SJCRH30 (cell line): ENCODE data around the gene PHKA2. TPM values are rescaled to one million over a fixed set of nuclear protein-coding genes. Genes with fewer than 3 reads are reported as not detected.
"Not testable (repeated sequence)": the region's sequence is repeated elsewhere in the genome, so short reads cannot be mapped to it uniquely, and the experiment has no call there.

Experiments
- DNase-seq, 2 experiments: peaks; one replicate each; pipeline ENCODE4 v3.0.0-alpha.2; 2015 to 2020
- H3K27ac ChIP-seq: fragments of 250-450 bp; sonication (Bioruptor Pico); 2 replicates; pipeline ENCODE4 v1.5.1; 2020; ENCODE audit warnings: mild to moderate bottlenecking, moderate library complexity
- H3K27me3 ChIP-seq: fragments of 250-450 bp; sonication (Bioruptor Pico); 2 replicates; pipeline ENCODE4 v1.5.1; 2020; ENCODE audit warnings: mild to moderate bottlenecking, moderate library complexity
- H3K36me3 ChIP-seq: fragments of 250-450 bp; sonication (Bioruptor Pico); 2 replicates; pipeline ENCODE4 v1.5.1; 2020; ENCODE audit warnings: mild to moderate bottlenecking, moderate library complexity
- H3K4me1 ChIP-seq: fragments of 250-450 bp; sonication (Bioruptor Pico); 2 replicates; pipeline ENCODE4 v1.5.1; 2020; ENCODE audit warnings: mild to moderate bottlenecking, moderate library complexity
- H3K4me3 ChIP-seq: fragments of 250-450 bp; sonication (Bioruptor Pico); 2 replicates; pipeline ENCODE4 v1.5.1; 2020; ENCODE audit warnings: mild to moderate bottlenecking, moderate library complexity
- H3K9me3 ChIP-seq: fragments of 250-450 bp; sonication (Bioruptor Pico); replicated peaks from 2 replicates; pipeline ENCODE4 v1.5.1; 2020; ENCODE audit warnings: mild to moderate bottlenecking, moderate library complexity
- total RNA-seq: library from RNA; depleted of rRNA; stranded (reverse); fragments of >200 nt; shearing (Covaris generic); gene quantifications from 2 replicates; pipeline ENCODE4 v1.2.3, GENCODE V29; 2014; rRNA removed

PHKA2 gene, protein sequence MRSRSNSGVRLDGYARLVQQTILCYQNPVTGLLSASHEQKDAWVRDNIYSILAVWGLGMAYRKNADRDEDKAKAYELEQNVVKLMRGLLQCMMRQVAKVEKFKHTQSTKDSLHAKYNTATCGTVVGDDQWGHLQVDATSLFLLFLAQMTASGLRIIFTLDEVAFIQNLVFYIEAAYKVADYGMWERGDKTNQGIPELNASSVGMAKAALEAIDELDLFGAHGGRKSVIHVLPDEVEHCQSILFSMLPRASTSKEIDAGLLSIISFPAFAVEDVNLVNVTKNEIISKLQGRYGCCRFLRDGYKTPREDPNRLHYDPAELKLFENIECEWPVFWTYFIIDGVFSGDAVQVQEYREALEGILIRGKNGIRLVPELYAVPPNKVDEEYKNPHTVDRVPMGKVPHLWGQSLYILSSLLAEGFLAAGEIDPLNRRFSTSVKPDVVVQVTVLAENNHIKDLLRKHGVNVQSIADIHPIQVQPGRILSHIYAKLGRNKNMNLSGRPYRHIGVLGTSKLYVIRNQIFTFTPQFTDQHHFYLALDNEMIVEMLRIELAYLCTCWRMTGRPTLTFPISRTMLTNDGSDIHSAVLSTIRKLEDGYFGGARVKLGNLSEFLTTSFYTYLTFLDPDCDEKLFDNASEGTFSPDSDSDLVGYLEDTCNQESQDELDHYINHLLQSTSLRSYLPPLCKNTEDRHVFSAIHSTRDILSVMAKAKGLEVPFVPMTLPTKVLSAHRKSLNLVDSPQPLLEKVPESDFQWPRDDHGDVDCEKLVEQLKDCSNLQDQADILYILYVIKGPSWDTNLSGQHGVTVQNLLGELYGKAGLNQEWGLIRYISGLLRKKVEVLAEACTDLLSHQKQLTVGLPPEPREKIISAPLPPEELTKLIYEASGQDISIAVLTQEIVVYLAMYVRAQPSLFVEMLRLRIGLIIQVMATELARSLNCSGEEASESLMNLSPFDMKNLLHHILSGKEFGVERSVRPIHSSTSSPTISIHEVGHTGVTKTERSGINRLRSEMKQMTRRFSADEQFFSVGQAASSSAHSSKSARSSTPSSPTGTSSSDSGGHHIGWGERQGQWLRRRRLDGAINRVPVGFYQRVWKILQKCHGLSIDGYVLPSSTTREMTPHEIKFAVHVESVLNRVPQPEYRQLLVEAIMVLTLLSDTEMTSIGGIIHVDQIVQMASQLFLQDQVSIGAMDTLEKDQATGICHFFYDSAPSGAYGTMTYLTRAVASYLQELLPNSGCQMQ
- total RNA-seq = 22.4 and 30.3 TPM in 2 replicates

DNA sequence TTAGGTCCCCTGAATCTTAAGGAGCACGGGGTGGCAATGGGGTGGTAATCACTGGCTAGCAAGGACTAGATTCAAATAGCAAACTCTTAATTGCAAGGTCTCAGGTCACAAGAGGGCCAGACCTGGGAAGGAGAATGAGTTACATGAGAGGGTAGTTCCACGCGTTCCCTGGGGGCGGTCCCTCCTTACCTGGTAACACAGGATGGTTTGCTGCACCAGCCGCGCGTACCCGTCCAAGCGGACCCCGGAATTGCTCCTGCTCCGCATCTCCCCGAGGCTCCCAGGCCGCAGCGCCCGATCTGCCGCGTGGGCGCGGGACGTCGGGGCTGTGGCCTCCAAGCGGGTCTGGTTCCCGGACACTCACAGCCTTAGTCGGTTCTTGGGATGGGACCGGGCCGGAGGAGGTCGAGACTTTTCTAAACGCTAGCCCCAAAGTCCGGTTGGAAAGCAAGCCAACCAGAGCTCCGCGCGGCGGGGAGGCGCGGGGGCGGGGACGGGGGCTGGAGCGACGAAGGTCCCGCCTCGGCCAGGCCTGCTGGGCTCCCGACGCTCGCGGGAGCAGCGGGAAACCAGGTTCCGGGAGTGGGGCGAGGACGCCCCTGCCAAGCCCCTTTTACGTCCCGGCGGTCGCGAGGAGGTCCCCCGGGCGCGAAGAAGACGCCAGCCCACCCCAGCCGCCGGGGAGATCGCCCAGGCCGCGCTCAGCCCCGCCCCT is at the start of gene PHKA2:
Gene PHKA2, minus strand, starts transcription at position 449 of the 715 bp plus-strand sequence. Its CDS starts 182 bp downstream, at position 267.
- DNase-seq = peak in 1 of 2 experiments; percentile 37

DNA sequence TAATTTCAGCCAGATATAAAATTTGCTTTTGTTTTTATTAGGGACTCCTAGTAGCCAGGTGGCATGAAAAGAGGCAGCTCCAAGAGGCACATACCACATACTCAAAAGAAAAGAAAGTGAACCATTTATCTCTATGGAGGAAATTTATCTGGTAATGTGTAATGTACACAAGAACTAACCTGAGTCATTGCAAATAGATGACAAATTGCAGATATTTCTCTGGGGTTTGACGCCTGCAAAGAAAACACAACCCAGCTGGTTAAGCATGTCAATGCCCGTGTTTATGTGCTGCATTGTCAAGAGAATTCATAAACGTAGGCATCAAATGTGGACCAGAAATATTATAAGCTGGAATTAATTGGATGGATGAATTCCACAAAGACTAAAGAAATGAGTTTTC is 46.9 kb upstream of the PHKA2 start:
- no peak overlapping the region for H3K4me3 ChIP-seq
- H3K36me3 ChIP-seq = no peaks in the 10 kb centered on the region
- H3K9me3 ChIP-seq = no peaks in the 10 kb centered on the region
- no peak overlapping the region for H3K27ac ChIP-seq
- no peaks in the 10 kb centered on the region for H3K27me3 ChIP-seq
- DNase-seq = no peak
- H3K4me1 ChIP-seq = no peaks in the 10 kb centered on the region

More for the DNA sequence above, at the start of gene PHKA2:
- Histone ChIP-seq H3K27me3 (no peaks in the 10 kb centered on the region), H3K27ac (peak within 1 kb of the TSS; percentile 96), H3K4me1 (0 out of 2 replicates have a peak, but pooled peaks cover 2% of the 10 kb centered on the region), H3K4me3 (peak within 1 kb of the TSS; percentile 90), H3K36me3 (no peaks in the 10 kb centered on the region), H3K9me3 (no peaks in the 10 kb centered on the region)

DNA sequence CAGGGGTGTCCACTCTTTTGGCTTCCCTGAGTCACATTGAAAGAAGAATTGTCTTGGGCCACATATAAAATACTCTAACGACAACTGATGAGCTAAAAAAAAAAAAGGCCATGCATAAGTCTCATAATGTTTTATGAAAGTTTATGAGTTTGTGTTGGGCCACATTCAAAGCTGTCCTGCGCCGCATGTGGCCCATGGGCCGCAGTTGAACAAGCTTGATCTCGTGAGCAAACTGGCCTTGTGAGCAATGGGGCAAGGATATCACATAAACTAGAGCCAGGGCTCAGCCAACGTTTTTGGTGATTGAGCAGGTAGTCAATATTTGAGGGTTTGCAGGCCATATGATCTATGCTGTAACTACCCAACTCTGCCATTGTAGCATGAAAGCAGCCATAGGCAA is 44.6 kb upstream of the PHKA2 start:
- DNase-seq = no peak
- no peaks in the 10 kb centered on the region for H3K9me3 ChIP-seq
- H3K27ac ChIP-seq = no peak overlapping the region
- H3K27me3 ChIP-seq = no peaks in the 10 kb centered on the region
- no peaks in the 10 kb centered on the region for H3K4me1 ChIP-seq
- H3K4me3 ChIP-seq = no peak overlapping the region
- no peaks in the 10 kb centered on the region for H3K36me3 ChIP-seq

DNA sequence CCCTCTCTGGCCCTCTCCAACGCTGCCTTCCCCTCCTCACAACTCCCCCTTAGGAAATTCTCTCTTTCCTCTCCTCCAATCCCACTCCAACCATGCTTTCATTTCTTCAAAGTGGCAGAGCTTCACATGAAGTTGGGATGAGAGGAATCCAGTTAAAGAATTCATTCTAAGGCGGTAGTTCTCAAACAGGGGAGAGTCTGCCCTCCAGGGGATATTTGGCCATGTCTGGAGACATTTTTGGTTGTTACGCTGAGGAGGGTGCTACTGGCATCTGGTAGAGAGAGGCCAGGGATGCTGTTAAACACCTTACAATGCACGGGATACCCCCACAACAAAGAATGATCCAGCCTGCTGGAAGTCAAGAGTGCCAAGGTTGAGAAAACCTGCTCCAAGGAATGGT is 40.5 kb upstream of the PHKA2 start:
- no peak overlapping the region for H3K27ac ChIP-seq
- no peak for DNase-seq
- no peak overlapping the region for H3K4me3 ChIP-seq
- no peaks in the 10 kb centered on the region for H3K27me3 ChIP-seq
- no peaks in the 10 kb centered on the region for H3K4me1 ChIP-seq
- H3K9me3 ChIP-seq = no peaks in the 10 kb centered on the region
- no peaks in the 10 kb centered on the region for H3K36me3 ChIP-seq

DNA sequence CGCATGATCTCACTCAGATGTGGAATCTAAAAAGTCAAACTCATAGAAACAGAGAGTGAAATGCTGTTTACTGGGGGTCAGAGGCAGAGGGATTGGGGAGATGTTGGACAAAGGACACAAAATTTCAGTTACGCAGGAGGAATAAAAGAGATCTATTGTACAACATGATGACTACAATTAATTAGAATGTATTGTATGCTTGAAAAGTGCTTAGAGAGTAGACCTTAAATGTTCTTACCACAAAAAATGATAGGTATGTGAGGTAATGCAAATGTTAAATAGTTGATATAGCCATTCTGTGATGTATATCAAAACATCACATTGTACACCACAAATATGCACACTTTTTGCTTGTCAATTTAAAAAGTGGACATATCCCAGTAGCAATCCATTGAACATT is 36.1 kb upstream of the PHKA2 start:
- no peaks in the 10 kb centered on the region for H3K9me3 ChIP-seq
- no peak overlapping the region for H3K27ac ChIP-seq
- H3K27me3 ChIP-seq = no peaks in the 10 kb centered on the region
- DNase-seq = no peak
- H3K36me3 ChIP-seq = no peaks in the 10 kb centered on the region
- no peaks in the 10 kb centered on the region for H3K4me1 ChIP-seq
- no peak overlapping the region for H3K4me3 ChIP-seq

DNA sequence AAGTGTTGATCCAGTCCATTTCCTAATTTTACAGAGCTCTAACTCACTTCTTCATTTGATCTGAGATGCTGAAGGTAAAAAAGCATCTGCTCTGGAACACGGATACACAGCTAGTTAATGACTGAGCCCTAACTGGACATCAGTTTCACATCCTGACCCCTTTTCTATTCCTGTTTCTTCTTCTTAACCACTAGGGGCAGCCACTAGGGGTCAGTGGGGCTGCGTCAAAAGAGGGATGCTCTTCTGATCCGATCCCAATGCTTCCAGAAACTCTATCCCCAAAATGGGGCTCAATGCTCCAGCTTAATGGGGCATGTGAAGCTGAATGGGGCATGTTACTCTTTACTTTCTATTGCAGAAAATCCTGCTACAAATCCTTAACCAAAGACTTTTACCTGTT is 33.4 kb upstream of the PHKA2 start:
- no peaks in the 10 kb centered on the region for H3K4me1 ChIP-seq
- no peak overlapping the region for H3K4me3 ChIP-seq
- no peaks in the 10 kb centered on the region for H3K36me3 ChIP-seq
- peak; percentile 50 to 71 for DNase-seq
- H3K27me3 ChIP-seq = no peaks in the 10 kb centered on the region
- H3K27ac ChIP-seq = no peak overlapping the region
- H3K9me3 ChIP-seq = no peaks in the 10 kb centered on the region

DNA sequence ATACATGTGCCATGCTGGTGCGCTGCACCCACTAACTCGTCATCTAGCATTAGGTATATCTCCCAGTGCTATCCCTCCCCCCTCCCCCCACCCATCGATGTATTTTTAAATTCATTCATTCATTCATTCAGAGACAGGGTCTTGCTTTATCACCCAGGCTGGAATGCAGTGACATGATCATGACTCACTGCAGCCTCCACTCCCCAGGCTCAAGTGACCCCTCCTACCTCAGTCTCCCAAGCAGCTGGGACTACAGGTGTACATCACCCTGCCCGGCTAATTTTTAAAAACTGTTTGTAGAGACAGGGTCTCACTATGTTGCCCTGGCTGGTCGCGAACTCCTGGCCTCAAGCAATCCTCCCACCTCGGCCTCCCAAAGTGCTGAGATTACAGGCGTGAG is 32.7 kb upstream of the PHKA2 start:
- not testable (repeated sequence) for H3K27me3 ChIP-seq, H3K36me3 ChIP-seq, H3K4me1 ChIP-seq, H3K27ac ChIP-seq, H3K4me3 ChIP-seq, H3K9me3 ChIP-seq, DNase-seq

DNA sequence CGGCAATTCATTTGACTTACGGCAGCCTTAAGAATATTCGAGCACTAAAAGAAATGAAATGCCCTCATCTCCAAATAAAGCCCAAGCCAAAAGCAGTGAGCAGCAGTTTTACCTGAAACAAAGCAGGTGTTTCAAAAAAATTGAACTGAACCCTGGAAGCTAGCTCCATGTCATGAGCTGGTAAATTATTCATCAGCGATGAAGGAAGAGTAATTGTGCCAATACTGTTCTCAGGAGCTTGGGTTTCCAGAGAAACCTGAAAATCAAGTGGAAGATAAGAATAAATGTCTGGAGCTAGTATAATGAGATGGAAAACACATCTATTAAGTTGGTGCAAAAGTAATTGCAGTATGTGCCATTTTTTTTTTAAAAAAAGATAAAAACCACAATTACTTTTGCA is 24.0 kb upstream of the PHKA2 start:
- peaks cover 14% of the 10 kb centered on the region for H3K4me1 ChIP-seq
- no peaks in the 10 kb centered on the region for H3K9me3 ChIP-seq
- no peaks in the 10 kb centered on the region for H3K27me3 ChIP-seq
- H3K36me3 ChIP-seq = no peaks in the 10 kb centered on the region
- H3K4me3 ChIP-seq = no peak overlapping the region
- no peak overlapping the region for H3K27ac ChIP-seq
- no peak for DNase-seq

DNA sequence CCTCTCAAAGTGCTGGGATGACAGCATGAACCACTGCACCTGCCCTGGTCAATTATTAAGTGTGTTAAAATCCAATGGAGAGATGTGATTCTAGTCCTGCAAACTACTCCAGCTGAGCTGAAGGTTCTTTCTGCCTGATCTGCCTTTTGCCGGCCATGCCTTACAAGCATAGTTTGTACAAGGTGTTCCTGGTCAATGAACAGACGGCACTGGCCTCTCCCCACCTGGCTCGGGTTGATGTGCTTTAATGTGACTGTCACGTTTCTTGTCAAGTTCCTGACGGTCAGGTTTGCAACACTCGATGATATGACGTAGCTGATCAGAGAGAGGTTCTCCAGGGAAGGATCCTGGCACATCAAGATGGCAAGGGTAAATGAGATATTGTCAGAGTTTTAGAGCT is 23.1 kb upstream of the PHKA2 start:
- no peaks in the 10 kb centered on the region for H3K27me3 ChIP-seq
- H3K9me3 ChIP-seq = no peaks in the 10 kb centered on the region
- peak; percentile 31 to 66 for DNase-seq
- H3K4me1 ChIP-seq = peaks cover 14% of the 10 kb centered on the region
- H3K36me3 ChIP-seq = no peaks in the 10 kb centered on the region
- peak overlapping the region; percentile 29; the same call in 1 of the 2 replicates for H3K27ac ChIP-seq
- no peak overlapping the region for H3K4me3 ChIP-seq

DNA sequence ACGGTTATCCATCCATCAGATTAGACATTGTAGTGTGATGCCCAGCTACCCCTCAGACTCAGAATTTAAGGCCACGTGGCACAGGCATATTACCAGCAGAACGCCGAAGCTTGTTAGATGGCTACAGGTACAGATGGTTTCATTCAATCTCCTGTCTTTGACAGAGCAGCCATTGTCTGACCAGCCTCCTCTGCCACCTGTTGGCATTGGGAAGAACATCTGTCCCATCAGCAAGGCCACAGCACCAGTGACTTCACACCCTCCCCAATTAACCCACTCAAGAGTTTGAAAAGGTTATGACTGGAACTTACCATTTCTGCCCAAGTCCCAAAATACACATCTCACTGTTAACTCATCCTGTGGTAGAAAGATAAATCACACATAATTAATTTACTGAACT is 22.0 kb upstream of the PHKA2 start:
- DNase-seq = peak; percentile 37 to 74
- Histone ChIP-seq H3K4me1 (peaks cover 14% of the 10 kb centered on the region), H3K36me3 (no peaks in the 10 kb centered on the region), H3K4me3 (no peak overlapping the region), H3K9me3 (no peaks in the 10 kb centered on the region), H3K27ac (peak overlapping the region; percentile 29; the same call in 1 of the 2 replicates), H3K27me3 (no peaks in the 10 kb centered on the region)

DNA sequence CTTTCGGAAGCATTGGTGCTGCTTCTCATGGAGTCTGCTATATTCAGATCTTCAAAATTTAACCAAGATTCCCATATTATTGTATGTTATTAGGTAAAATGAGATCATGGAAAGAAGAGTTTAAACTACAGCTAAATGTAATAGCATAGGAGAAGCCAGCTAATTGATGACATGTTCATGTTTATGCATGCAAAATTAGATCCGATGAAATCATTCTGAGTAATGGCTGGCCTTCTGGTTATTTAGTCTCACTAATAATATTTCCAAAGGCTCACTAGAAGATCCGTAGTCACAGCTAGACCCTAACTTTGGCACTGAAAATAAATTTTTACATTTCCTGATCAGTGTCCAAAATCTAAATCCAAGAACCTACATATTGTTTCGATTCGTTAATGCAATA is 19.8 kb upstream of the PHKA2 start:
- H3K27me3 ChIP-seq = no peaks in the 10 kb centered on the region
- no peaks in the 10 kb centered on the region for H3K36me3 ChIP-seq
- H3K4me3 ChIP-seq = no peak overlapping the region
- H3K4me1 ChIP-seq = peaks cover 14% of the 10 kb centered on the region
- no peak for DNase-seq
- H3K9me3 ChIP-seq = no peaks in the 10 kb centered on the region
- H3K27ac ChIP-seq = no peak overlapping the region

DNA sequence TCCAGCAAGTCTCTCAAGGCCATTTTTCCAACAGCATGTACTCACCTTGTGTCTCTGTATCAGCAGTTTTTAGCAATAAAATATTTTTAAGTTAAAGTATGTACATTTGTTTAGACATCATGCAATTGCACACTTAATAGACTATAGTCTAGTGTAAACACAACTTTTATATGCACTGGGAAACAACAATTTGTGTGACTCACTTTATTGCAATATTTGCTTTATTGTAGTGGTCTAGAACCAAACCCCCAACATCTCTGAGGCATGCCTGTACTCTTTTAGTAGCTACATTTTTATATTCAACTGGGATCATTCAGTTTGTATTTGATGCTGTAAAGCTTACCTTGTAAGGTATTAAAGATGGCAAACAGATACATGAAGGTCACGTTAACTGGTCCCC is 14.7 kb upstream of the PHKA2 start:
- H3K27ac ChIP-seq = no peak overlapping the region
- H3K36me3 ChIP-seq = no peaks in the 10 kb centered on the region
- H3K4me1 ChIP-seq = 0 out of 2 replicates have a peak, but pooled peaks cover 3% of the 10 kb centered on the region
- H3K9me3 ChIP-seq = no peaks in the 10 kb centered on the region
- no peak overlapping the region for H3K4me3 ChIP-seq
- DNase-seq = no peak
- no peaks in the 10 kb centered on the region for H3K27me3 ChIP-seq

DNA sequence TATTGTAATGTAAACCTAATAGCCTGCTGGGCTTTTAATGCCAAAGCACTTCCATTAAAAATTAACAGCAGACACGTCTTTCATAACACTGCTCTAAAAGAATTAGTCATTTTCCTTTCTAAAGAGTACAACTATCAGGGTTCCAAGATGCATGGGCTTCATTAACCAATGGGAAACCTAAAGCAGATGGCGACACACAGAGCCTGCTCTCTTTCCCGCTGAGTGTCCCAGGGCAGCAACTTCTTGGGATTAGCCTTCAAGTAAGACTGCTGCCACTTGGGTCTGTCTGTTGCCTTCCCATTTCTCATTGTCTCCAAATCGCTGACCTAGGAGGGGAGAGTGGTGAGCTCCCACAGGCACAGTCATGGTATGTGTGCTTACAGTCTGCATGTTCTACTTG is 14.0 kb upstream of the PHKA2 start:
- Histone ChIP-seq H3K4me3 (no peak overlapping the region), H3K4me1 (peaks cover 6% of the 10 kb centered on the region), H3K36me3 (no peaks in the 10 kb centered on the region), H3K9me3 (no peaks in the 10 kb centered on the region), H3K27me3 (no peaks in the 10 kb centered on the region), H3K27ac (no peak overlapping the region)
- DNase-seq = no peak

DNA sequence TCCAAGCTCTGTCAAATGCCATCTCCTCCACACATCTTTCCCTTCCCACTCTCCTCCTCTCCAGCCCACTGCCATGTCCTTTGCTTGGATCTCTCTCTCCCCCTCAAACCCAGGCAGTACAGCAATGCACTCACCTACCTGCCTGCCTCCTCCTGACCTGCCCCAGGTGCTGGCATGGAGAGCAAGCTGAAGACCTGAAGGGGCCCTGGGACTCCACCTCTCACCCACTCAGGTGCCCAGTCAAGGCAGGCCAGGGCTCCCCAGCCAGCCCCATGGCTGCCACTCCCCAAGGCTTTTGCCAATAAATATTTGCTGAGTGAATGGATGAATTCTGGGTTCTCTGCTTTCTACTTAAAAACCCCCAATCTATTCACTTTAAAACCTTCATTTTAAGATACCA is 12.6 kb upstream of the PHKA2 start:
- no peak for DNase-seq

More for the DNA sequence above, 12.6 kb upstream of the PHKA2 start:
- no peaks in the 10 kb centered on the region for H3K36me3 ChIP-seq
- no peak overlapping the region for H3K27ac ChIP-seq
- no peaks in the 10 kb centered on the region for H3K9me3 ChIP-seq
- no peak overlapping the region for H3K4me3 ChIP-seq
- H3K4me1 ChIP-seq = peaks cover 18% of the 10 kb centered on the region
- H3K27me3 ChIP-seq = no peaks in the 10 kb centered on the region
